Spleen (tissue), 11 donors: ENCODE results near the gene GNAS-AS1. TPM values are rescaled to one million over a fixed set of nuclear protein-coding genes. Genes with fewer than 3 reads are reported as not detected.
"Not testable (repeated sequence)": the region's sequence is repeated elsewhere in the genome, so short reads cannot be mapped to it uniquely, and the experiment has no call there.

ENCODE experiments used
- DNase-seq: peaks from one replicate; pipeline ENCODE4 v3.0.0-alpha.2; 2020
- H3K27ac ChIP-seq, 8 donors: fragments of 200-600 bp; sonication (generic) in 7 of 8; 1 replicate in 4 of 8; 2 replicates in 4 of 8; pipeline versions ENCODE4 v1.5.0 to v1.8.0; 2016 to 2021; ENCODE audit warnings: inconsistent platforms in 4 of 8, mild to moderate bottlenecking in 4 of 8, moderate library complexity in 1 of 8
- H3K27me3 ChIP-seq, 7 donors: fragments of 200-600 bp; sonication (generic) in 6 of 7; replicated peaks in 1 of 7; 1 replicate in 4 of 7; 2 replicates in 3 of 7; pipeline versions ENCODE4 v1.5.0 to v1.8.0; 2016 to 2021; ENCODE audit warnings: inconsistent platforms in 3 of 7, mild to moderate bottlenecking in 1 of 7
- H3K36me3 ChIP-seq, 6 donors: fragments of 200-600 bp; sonication (generic) in 5 of 6; 1 replicate in 4 of 6; 2 replicates in 2 of 6; pipeline versions ENCODE4 v1.5.0 to v1.8.0; 2016 to 2021; ENCODE audit warnings: inconsistent platforms in 2 of 6
- H3K4me1 ChIP-seq, 6 donors: fragments of 200-600 bp; sonication (generic) in 5 of 6; 1 replicate in 3 of 6; 2 replicates in 3 of 6; pipeline versions ENCODE4 v1.5.0 to v1.8.0; 2016 to 2021; ENCODE audit warnings: inconsistent platforms in 3 of 6
- H3K4me3 ChIP-seq, 8 donors: fragments of 200-600 bp; sonication (generic) in 7 of 8; 1 replicate in 4 of 8; 2 replicates in 4 of 8; pipeline versions ENCODE4 v1.5.0 to v1.8.0; 2016 to 2021; ENCODE audit warnings: inconsistent platforms in 4 of 8, mild to moderate bottlenecking in 4 of 8, moderate library complexity in 2 of 8
- H3K9me3 ChIP-seq, 8 donors: fragments of 200-600 bp; sonication (generic) in 7 of 8; 1 replicate in 4 of 8; 2 replicates in 4 of 8; pipeline versions ENCODE4 v1.5.0 to v1.8.0; 2016 to 2021; ENCODE audit warnings: inconsistent platforms in 4 of 8
- POLR2A ChIP-seq, 3 donors: fragments of 450-650 bp; IDR thresholded peaks; one replicate each; pipeline ENCODE4 v1.5.1; 2017; ENCODE audit warnings: antibody characterized with exemption in 3 of 3, mild to moderate bottlenecking in 1 of 3
- POLR2AphosphoS5 ChIP-seq, 3 donors: sonication (generic); formaldehyde crosslinking; IDR thresholded peaks; one replicate each; pipeline ENCODE4 v1.5.1; 2017; ENCODE audit warnings: antibody characterized with exemption in 3 of 3
- WGBS, 5 donors: extraction: QIAGEN DNeasy Blood & Tissue Kit in 3 of 5; methylation state at CpG; one replicate each; pipeline versions ENCODE4 v1.1.5 to v1.1.7; 2013 to 2018; 5-methylcytosine and 5-hydroxymethylcytosine counted together
- intact Hi-C: fragments of 100-400 bp; cut with DNase I; formaldehyde crosslinking; loops from one replicate; pipeline ENCODE4 v1.15.0; 2023; ENCODE audit warnings: low total_unique reads
- polyA plus RNA-seq, 3 donors: library from polyadenylated mRNA; stranded (reverse); fragments of 200-250 nt; gene quantifications; one replicate each; pipeline ENCODE4 v1.2.1, GENCODE V29; 2013
- total RNA-seq, 7 donors: library from RNA; depleted of rRNA in 3 of 7; stranded (reverse); fragments of >200 nt in 3 of 7; fragmentation: NEBNext Ultra II Directional in 4 of 7; extraction: Animal tissue kit (Norgen Biotek cat#: 25700) in 4 of 7; gene quantifications; one replicate each; pipeline versions ENCODE4 v1.1.0 to v1.2.1, GENCODE V29; 2016 to 2021
- TF ChIP-seq, protein P1 (sequence below), 11 experiments: fragments of 200-600 bp in 7 of 11; fragments of 450-650 bp in 4 of 11; sonication (generic) in 4 of 11; IDR thresholded peaks in 8 of 11; conservative IDR thresholded peaks in 3 of 11; 1 replicate in 7 of 11; 2 replicates in 4 of 11; pipeline versions ENCODE4 v1.4.0 to v1.8.0; 2016 to 2021; ENCODE audit warnings: antibody characterized with exemption in 11 of 11, inconsistent platforms in 4 of 11, mild to moderate bottlenecking in 1 of 11
- donor health status: healthy with polysubstance abuse.
- donor health status: DM: no; HTN: no; CAD: no; lungs with moderate emphysema.
- donor health status: DM: no; HTN: no; CAD: no.
- donor health status: Bipolar disorder and iron deficiency.
- donor health status: healthy.
- donor health status: DM: no; HTN: no; CAD: no.
- donor health status: DM: yes; HTN: yes; CAD: no.

The GNAS-AS1 gene
- total and polyA plus RNA-seq, 10 donors, result 0.18 to 1.1 (median 0.45) TPM; not detected in 2

DNA sequence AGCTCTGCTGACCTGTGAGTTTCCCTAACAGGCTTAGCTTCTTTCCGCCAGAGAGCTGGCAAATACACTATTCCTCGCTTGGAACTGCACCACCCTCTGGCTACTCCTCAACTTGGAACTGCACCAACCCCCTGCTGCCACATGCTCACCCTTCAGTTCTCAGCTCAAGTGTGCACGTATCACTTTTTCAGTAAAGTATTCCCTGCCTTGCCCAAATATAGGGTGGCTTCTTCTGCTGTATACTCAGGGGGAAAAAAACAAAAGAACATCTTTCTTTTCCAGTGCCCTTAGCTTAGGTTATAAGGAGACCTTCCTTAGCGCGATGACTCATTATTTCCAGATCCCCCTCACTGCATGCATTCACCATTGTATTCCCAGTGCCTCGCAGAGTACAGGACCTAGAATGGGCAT, 21.2 kb downstream of the GNAS-AS1 start:
- TF ChIP-seq, protein P1, sequence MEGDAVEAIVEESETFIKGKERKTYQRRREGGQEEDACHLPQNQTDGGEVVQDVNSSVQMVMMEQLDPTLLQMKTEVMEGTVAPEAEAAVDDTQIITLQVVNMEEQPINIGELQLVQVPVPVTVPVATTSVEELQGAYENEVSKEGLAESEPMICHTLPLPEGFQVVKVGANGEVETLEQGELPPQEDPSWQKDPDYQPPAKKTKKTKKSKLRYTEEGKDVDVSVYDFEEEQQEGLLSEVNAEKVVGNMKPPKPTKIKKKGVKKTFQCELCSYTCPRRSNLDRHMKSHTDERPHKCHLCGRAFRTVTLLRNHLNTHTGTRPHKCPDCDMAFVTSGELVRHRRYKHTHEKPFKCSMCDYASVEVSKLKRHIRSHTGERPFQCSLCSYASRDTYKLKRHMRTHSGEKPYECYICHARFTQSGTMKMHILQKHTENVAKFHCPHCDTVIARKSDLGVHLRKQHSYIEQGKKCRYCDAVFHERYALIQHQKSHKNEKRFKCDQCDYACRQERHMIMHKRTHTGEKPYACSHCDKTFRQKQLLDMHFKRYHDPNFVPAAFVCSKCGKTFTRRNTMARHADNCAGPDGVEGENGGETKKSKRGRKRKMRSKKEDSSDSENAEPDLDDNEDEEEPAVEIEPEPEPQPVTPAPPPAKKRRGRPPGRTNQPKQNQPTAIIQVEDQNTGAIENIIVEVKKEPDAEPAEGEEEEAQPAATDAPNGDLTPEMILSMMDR (IDR thresholded peaks at IDR 0.05 in 8 of 11, conservative IDR thresholded peaks at IDR 0.05 in 3 of 11), result no peak
- TF ChIP-seq POLR2A (IDR thresholded peaks at IDR 0.05) (no peak), POLR2AphosphoS5 (IDR thresholded peaks at IDR 0.05) (no peak)
- 91 to 93% (median 91%) methylated on average over 6 of the region's 6 CpGs for WGBS, 5 donors
- no peaks in the 10 kb centered on the region for H3K4me1 ChIP-seq
- H3K9me3 ChIP-seq, result no peaks in the 10 kb centered on the region
- intact Hi-C loops, result no loop called here
- H3K27ac ChIP-seq, result no peak overlapping the region
- H3K27me3 ChIP-seq, result peaks cover 0 to 18% (median 0%) of the 10 kb centered on the region in 7 donors
- no peak for DNase-seq
- no peaks in the 10 kb centered on the region for H3K36me3 ChIP-seq
- H3K4me3 ChIP-seq, result no peak overlapping the region

DNA sequence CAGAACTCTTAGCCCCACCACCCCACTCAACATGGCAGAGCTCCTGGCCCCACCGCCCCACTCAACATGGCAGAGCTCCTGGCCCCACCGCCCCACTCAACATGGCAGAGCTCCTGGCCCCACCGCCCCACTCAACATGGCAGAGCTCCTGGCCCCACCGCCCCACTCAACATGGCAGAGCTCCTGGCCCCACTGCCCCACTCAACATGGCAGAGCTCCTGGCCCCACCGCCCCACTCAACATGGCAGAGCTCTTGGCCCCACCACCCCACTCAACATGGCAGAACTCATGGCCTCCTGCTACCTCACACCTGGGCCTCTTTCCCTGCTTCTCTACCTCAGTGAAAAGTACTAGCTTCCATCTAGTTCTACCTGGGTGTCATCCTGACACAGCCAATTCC, 21.9 kb downstream of the GNAS-AS1 start:
- peaks cover 0 to 13% (median 0%) of the 10 kb centered on the region in 7 donors for H3K27me3 ChIP-seq
- H3K9me3 ChIP-seq, H3K4me3 ChIP-seq, H3K36me3 ChIP-seq, DNase-seq, intact Hi-C loops, H3K27ac ChIP-seq, H3K4me1 ChIP-seq: not testable (repeated sequence)
- 96 to 100% (median 97%) methylated on average over 2 to 5 of the region's 5 CpGs for WGBS, 5 donors

DNA sequence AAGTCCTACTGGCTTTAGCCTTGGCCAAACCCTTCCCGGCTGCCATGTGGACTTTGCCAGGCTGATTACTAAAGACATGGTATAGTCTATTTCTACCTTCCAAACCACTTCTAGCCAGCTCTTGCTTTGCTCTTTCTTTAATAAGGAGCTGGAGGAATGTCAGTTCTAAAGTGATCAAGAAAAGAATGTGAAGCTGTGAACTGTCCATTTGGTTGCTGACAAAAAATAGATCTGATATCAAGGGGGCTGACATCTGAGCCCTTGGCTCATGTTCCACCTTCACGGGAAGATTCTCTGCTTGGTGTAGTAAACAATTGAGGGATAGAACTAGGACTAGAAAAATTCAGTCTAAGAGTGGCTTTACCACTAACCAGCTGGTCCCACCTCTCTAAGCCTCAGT, 22.6 kb downstream of the GNAS-AS1 start:
- Histone ChIP-seq H3K36me3 (no peaks in the 10 kb centered on the region), H3K4me3 (no peak overlapping the region), H3K9me3 (no peaks in the 10 kb centered on the region), H3K27me3 (peaks cover 0 to 10% (median 0%) of the 10 kb centered on the region in 7 donors), H3K27ac (no peak overlapping the region), H3K4me1 (no peaks in the 10 kb centered on the region)
- DNase-seq, result no peak
- intact Hi-C loops, result no loop called here
- WGBS, 5 donors, result 90 to 95% (median 93%) methylated on average over 2 of the region's 2 CpGs
- TF ChIP-seq POLR2AphosphoS5 (IDR thresholded peaks at IDR 0.05) (no peak), POLR2A (IDR thresholded peaks at IDR 0.05) (no peak)
- TF ChIP-seq, protein P1 (IDR thresholded peaks at IDR 0.05 in 8 of 11, conservative IDR thresholded peaks at IDR 0.05 in 3 of 11), result no peak

DNA sequence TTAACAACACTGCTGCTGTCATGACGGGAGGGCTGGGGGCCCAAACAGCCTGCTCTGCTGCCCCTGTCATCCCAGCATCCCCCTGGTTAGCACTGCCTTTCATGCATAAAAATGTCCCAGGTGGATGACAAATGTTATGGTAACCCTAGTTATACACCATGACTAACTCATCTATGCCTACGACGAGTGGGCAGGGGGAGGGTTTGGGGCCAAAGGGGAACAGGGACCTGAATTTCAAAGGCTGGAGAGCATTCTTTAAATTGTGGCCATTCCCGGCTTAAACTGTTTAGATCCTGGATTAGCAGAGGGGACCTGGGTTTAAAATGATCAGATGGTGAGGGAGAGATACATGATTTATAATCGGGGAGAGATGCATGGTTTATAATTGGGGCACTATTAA, 24.4 kb downstream of the GNAS-AS1 start:
- H3K4me3 ChIP-seq, result no peak overlapping the region
- no peaks in the 10 kb centered on the region for H3K27me3 ChIP-seq
- TF ChIP-seq POLR2AphosphoS5 (IDR thresholded peaks at IDR 0.05), result no peak
- TF ChIP-seq, protein P1 (IDR thresholded peaks at IDR 0.05 in 8 of 11, conservative IDR thresholded peaks at IDR 0.05 in 3 of 11), result no peak
- TF ChIP-seq POLR2A (IDR thresholded peaks at IDR 0.05), result no peak
- H3K9me3 ChIP-seq, result no peaks in the 10 kb centered on the region
- 86 to 90% (median 87%) methylated on average over 5 of the region's 5 CpGs for WGBS, 5 donors
- no peak for DNase-seq
- intact Hi-C loops, result no loop called here
- no peaks in the 10 kb centered on the region for H3K36me3 ChIP-seq
- no peaks in the 10 kb centered on the region for H3K4me1 ChIP-seq
- H3K27ac ChIP-seq, result no peak overlapping the region

DNA sequence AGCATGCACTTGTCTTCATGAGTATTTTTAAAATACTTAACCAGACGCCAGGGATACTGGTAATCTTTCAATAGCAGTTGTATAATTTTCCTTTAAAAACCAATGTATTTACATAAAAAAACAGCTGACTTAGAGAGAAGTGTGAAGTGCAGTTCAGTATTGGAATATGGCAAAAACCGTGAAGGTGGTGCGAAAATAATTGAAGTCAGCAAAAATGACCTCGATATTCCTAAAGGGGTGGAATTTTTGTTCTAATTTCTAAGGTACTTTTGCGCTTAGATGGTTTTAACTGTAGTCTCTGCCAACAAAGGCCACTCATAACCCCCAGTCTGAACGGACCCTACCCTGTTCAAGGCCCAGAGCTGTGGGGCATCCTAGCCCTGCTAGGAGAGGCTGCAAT, 25.3 kb downstream of the GNAS-AS1 start:
- Histone ChIP-seq H3K27me3 (no peaks in the 10 kb centered on the region), H3K9me3 (peaks cover 0 to 6% (median 0%) of the 10 kb centered on the region in 8 donors), H3K27ac (no peak overlapping the region), H3K4me3 (no peak overlapping the region), H3K36me3 (no peaks in the 10 kb centered on the region), H3K4me1 (no peaks in the 10 kb centered on the region)
- intact Hi-C loops, result no loop called here
- WGBS, 5 donors, result 84 to 93% (median 91%) methylated on average over 6 of the region's 6 CpGs
- DNase-seq, result no peak
- TF ChIP-seq, protein P1 (IDR thresholded peaks at IDR 0.05 in 8 of 11, conservative IDR thresholded peaks at IDR 0.05 in 3 of 11), result no peak
- no peak for TF ChIP-seq POLR2A (IDR thresholded peaks at IDR 0.05)
- no peak for TF ChIP-seq POLR2AphosphoS5 (IDR thresholded peaks at IDR 0.05)
